Mesendoderm (in vitro differentiated cells): ENCODE results near the gene COL10A1.

ENCODE experiments used
- DNase-seq: peaks from one replicate; pipeline ENCODE4 v3.0.0; 2013
- H2AK5ac ChIP-seq: 2 replicates; pipeline ENCODE4 v1.6.1; 2013; ENCODE audit warnings: low read length, inconsistent platforms
- H2BK120ac ChIP-seq: 2 replicates; pipeline ENCODE4 v1.6.1; 2013; ENCODE audit warnings: low read depth, mild to moderate bottlenecking, low read length, moderate library complexity, mixed read lengths
- H2BK15ac ChIP-seq: replicated peaks from 2 replicates; pipeline ENCODE4 v1.6.1; 2013; ENCODE audit warnings: low read depth, mild to moderate bottlenecking, moderate library complexity
- H2BK5ac ChIP-seq: 2 replicates; pipeline ENCODE4 v1.6.1; 2013; ENCODE audit warnings: low read length, inconsistent platforms
- H3K18ac ChIP-seq: 2 replicates; pipeline ENCODE4 v1.6.1; 2013; ENCODE audit warnings: mild to moderate bottlenecking, low read length, mixed read lengths
- H3K23ac ChIP-seq: one replicate; pipeline ENCODE4 v1.6.1; 2013; ENCODE audit warnings: low read length
- H3K27ac ChIP-seq: 2 replicates; pipeline ENCODE4 v1.5.1; 2013; ENCODE audit warnings: low read depth, mild to moderate bottlenecking, inconsistent platforms, low read length, moderate library complexity
- H3K27me3 ChIP-seq: 2 replicates; pipeline ENCODE4 v1.6.1; 2013; ENCODE audit warnings: low read length, control low read depth, mild to moderate bottlenecking, inconsistent platforms; ENCODE audit not compliant: insufficient read depth, poor library complexity
- H3K36me3 ChIP-seq: 2 replicates; pipeline ENCODE4 v1.6.1; 2013; ENCODE audit warnings: low read length, inconsistent platforms; ENCODE audit not compliant: control insufficient read depth, insufficient read depth
- H3K4ac ChIP-seq: one replicate; pipeline ENCODE4 v1.6.1; 2013; ENCODE audit warnings: low read depth, mild to moderate bottlenecking, low read length, moderate library complexity
- H3K4me1 ChIP-seq: 2 replicates; pipeline ENCODE4 v1.6.1; 2013; ENCODE audit warnings: low read depth, low read length, inconsistent platforms; ENCODE audit not compliant: control insufficient read depth
- H3K4me2 ChIP-seq: 2 replicates; pipeline ENCODE4 v1.6.1; 2013; ENCODE audit warnings: low read length
- H3K4me3 ChIP-seq: 2 replicates; pipeline ENCODE4 v1.5.1; 2013; ENCODE audit warnings: mild to moderate bottlenecking, low read length
- H3K56ac ChIP-seq: one replicate; pipeline ENCODE4 v1.6.1; 2013; ENCODE audit warnings: low read length
- H3K79me1 ChIP-seq: 2 replicates; pipeline ENCODE4 v1.6.1; 2013; ENCODE audit warnings: low read length, inconsistent platforms
- H3K79me2 ChIP-seq: 2 replicates; pipeline ENCODE4 v1.6.1; 2013; ENCODE audit warnings: mild to moderate bottlenecking, low read length; ENCODE audit not compliant: control insufficient read depth, insufficient read depth
- H3K9ac ChIP-seq: 2 replicates; pipeline ENCODE4 v1.6.1; 2013; ENCODE audit warnings: low read length, inconsistent platforms
- H4K5ac ChIP-seq: one replicate; pipeline ENCODE4 v1.6.1; 2013; ENCODE audit warnings: low read length
- H4K8ac ChIP-seq: one replicate; pipeline ENCODE4 v1.6.1; 2013; ENCODE audit warnings: low read depth, mild to moderate bottlenecking, control low read depth, low read length, moderate library complexity
- WGBS: extraction: QIAGEN DNeasy Blood & Tissue Kit; methylation state at CpG from one replicate; pipeline ENCODE4 v1.1.7; 2013; ENCODE audit warnings: low lambda C conversion rate, missing lambda C conversion rate; ENCODE audit not compliant: insufficient coverage; ENCODE audit errors: extremely low coverage; 5-methylcytosine and 5-hydroxymethylcytosine counted together

The COL10A1 gene

GRCh38 chr6:116078522-116078921 lies 47.4 kb downstream of the COL10A1 start:
- Histone ChIP-seq H3K79me1 (no peaks in the 10 kb centered on the region), H3K4me3 (no peak overlapping the region), H3K4me2 (no peak overlapping the region), H3K36me3 (no peaks in the 10 kb centered on the region), H4K8ac (no peak overlapping the region), H2AK5ac (no peak overlapping the region), H3K27me3 (no peaks in the 10 kb centered on the region), H3K79me2 (no peaks in the 10 kb centered on the region), H3K9ac (no peak overlapping the region), H2BK120ac (no peak overlapping the region), H3K27ac (no peak overlapping the region), H3K4ac (no peak overlapping the region), H3K4me1 (no peaks in the 10 kb centered on the region), H2BK5ac (no peak overlapping the region), H3K18ac (no peak overlapping the region), H4K5ac (no peak overlapping the region), H3K56ac (no peak overlapping the region), H3K23ac (no peak overlapping the region), H2BK15ac (no peak overlapping the region)
- no peak for DNase-seq
- WGBS, result no CpG with 5 or more reads among the region's 3 CpGs

DNA sequence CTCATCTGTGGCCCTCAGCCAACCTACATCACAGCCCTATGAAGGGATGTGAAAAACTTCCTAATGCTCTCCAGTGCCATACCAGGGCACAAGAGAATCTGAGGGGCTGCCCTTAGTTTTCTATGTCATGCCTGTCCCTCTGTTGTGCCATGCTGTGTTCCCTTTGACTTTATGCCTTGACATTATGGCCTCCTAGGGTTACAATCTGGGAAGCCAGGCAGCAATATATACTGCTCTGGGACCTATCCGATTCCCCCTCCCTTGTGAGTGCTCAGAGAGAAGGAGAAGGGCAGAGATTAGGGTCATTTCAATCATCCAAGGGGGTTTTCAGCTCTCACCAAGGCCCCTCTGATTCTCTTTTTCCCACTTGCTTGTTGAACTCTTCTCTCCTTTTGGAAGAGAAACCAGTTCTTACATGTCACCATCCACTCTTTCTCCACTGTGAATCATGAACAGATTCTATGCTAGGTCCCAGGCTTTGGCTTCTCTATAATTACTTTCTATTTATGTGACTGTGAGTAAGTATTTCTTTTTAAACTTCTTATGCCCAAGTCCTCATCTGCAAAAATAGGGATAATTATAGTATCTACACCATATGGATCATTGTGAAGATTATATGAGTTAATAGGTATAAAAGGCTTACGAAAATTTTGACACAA lies 51.1 kb downstream of the COL10A1 start:
- no CpG with 5 or more reads among the region's 2 CpGs for WGBS
- H2AK5ac ChIP-seq, result no peak overlapping the region
- H3K4ac ChIP-seq, result no peak overlapping the region
- no peak overlapping the region for H4K8ac ChIP-seq
- H3K4me1 ChIP-seq, result no peaks in the 10 kb centered on the region
- H3K79me2 ChIP-seq, result no peaks in the 10 kb centered on the region
- H2BK5ac ChIP-seq, result no peak overlapping the region
- DNase-seq, result no peak
- H3K27me3 ChIP-seq, result no peaks in the 10 kb centered on the region
- H3K79me1 ChIP-seq, result no peaks in the 10 kb centered on the region
- H2BK15ac ChIP-seq, result no peak overlapping the region
- no peak overlapping the region for H3K23ac ChIP-seq
- H3K36me3 ChIP-seq, result no peaks in the 10 kb centered on the region
- no peak overlapping the region for H3K4me2 ChIP-seq
- no peak overlapping the region for H2BK120ac ChIP-seq
- no peak overlapping the region for H3K56ac ChIP-seq
- H3K9ac ChIP-seq, result no peak overlapping the region
- no peak overlapping the region for H3K18ac ChIP-seq
- H3K27ac ChIP-seq, result no peak overlapping the region
- no peak overlapping the region for H4K5ac ChIP-seq
- no peak overlapping the region for H3K4me3 ChIP-seq

DNA sequence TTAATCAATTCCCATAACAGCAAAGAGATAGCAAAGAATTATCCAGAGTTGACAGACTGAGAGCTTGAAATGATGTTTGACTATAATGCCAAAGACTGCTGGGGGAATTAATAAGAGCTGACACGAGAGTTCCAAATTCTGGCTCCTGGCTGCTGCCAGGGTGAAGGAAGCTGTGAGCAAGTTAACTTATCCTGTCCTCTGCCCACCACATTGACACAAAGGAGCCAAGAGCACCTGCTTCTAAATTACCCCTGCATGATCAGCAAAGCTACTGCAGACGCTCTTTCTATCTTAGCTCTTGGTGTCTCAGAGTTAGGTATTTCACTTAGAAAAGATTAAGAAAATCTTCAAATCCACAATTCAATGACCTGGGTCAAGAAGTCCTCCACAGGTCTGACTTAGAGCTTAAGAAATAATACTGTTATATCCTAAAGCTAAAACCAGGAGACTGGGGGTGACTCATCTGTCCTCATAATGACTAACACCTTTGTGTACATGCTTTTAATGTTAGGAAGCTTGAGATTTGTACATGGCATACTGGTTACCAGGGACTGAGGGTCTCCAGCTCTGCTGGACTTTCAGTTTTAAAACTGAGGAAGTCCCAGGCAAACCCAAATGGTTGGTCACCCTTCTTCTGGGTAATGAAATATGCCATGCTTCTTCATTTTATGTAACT lies 52.0 kb downstream of the COL10A1 start:
- Histone ChIP-seq H3K23ac (no peak overlapping the region), H2BK120ac (no peak overlapping the region), H2BK15ac (no peak overlapping the region), H3K9ac (no peak overlapping the region), H4K8ac (no peak overlapping the region), H4K5ac (no peak overlapping the region), H3K27ac (no peak overlapping the region), H3K79me1 (no peaks in the 10 kb centered on the region), H3K4me1 (no peaks in the 10 kb centered on the region), H3K18ac (no peak overlapping the region), H2BK5ac (no peak overlapping the region), H3K36me3 (no peaks in the 10 kb centered on the region), H3K4me2 (no peak overlapping the region), H3K4ac (no peak overlapping the region), H3K79me2 (no peaks in the 10 kb centered on the region), H3K4me3 (no peak overlapping the region), H2AK5ac (no peak overlapping the region), H3K27me3 (no peaks in the 10 kb centered on the region), H3K56ac (no peak overlapping the region)
- no CpG with 5 or more reads among the region's 2 CpGs for WGBS
- DNase-seq, result no peak

GRCh38 chr6:116072368-116072767 lies 53.6 kb downstream of the COL10A1 start:
- no peak overlapping the region for H3K27ac ChIP-seq
- H3K9ac ChIP-seq, result no peak overlapping the region
- H2BK5ac ChIP-seq, result no peak overlapping the region
- DNase-seq, result no peak
- no peak overlapping the region for H3K18ac ChIP-seq
- no peaks in the 10 kb centered on the region for H3K27me3 ChIP-seq
- no peak overlapping the region for H3K4me3 ChIP-seq
- H2BK120ac ChIP-seq, result no peak overlapping the region
- no peaks in the 10 kb centered on the region for H3K79me1 ChIP-seq
- no peaks in the 10 kb centered on the region for H3K36me3 ChIP-seq
- no peaks in the 10 kb centered on the region for H3K79me2 ChIP-seq
- H3K4ac ChIP-seq, result no peak overlapping the region
- WGBS, result no CpG with 5 or more reads among the region's 1 CpG
- no peak overlapping the region for H4K5ac ChIP-seq
- no peak overlapping the region for H3K23ac ChIP-seq
- H2BK15ac ChIP-seq, result no peak overlapping the region
- no peaks in the 10 kb centered on the region for H3K4me1 ChIP-seq
- H2AK5ac ChIP-seq, result no peak overlapping the region
- H3K4me2 ChIP-seq, result no peak overlapping the region
- H4K8ac ChIP-seq, result no peak overlapping the region
- H3K56ac ChIP-seq, result no peak overlapping the region

DNA sequence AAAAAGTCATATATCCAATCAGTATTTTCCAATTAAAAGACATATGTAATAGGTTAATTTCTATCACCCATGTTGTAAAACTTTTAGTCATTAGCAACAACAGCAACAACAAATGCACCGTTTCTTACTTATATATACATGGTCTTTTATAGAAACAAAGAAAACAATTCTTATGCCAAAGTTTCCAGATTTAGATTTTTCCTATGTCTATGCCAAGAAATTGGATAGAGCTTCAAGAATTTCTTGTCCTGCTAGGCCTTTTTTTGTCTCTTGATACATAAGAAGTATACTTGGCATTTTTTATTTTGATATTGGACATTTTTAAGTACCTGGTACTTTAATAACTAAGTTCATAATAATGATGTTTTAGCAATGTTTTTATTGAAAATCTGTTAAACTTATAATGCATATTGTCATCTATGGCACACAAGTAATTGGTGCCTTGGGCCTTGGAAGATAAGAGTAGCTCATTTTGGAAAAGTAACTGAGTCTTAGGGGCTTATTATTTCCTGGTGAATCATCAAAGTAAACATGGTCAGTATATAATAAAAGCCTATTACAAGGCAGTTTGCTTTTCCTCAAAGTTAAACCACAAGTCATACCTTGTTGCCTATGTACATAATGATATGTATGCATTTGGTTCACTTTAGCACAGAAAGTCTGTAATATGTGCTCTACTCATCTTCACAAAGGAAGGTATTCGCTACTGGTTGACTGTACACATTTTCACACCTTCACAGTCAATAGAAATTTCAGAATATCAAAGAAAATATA lies 55.1 kb downstream of the COL10A1 start:
- Histone ChIP-seq H2BK120ac (no peak overlapping the region), H2BK15ac (no peak overlapping the region), H3K4ac (no peak overlapping the region), H3K23ac (no peak overlapping the region), H3K9ac (no peak overlapping the region), H3K27me3 (no peaks in the 10 kb centered on the region), H4K5ac (no peak overlapping the region), H2BK5ac (no peak overlapping the region), H3K4me1 (no peaks in the 10 kb centered on the region), H3K36me3 (no peaks in the 10 kb centered on the region), H3K79me1 (no peaks in the 10 kb centered on the region), H4K8ac (no peak overlapping the region), H3K79me2 (no peaks in the 10 kb centered on the region), H3K27ac (no peak overlapping the region), H3K56ac (no peak overlapping the region), H2AK5ac (no peak overlapping the region), H3K4me3 (no peak overlapping the region), H3K18ac (no peak overlapping the region), H3K4me2 (no peak overlapping the region)
- DNase-seq, result no peak
- WGBS, result no CpG with 5 or more reads among the region's 2 CpGs
